HepG2 (cell line): ENCODE data around the gene PRIMA1. TPM values are rescaled to one million over a fixed set of nuclear protein-coding genes. Genes with fewer than 3 reads are reported as not detected.

ENCODE experiments used
- ATAC-seq: fragments of 200-7000 bp; cut with Tn5 transposase; 3 replicates; pipeline ENCODE4 v1.9.1; 2020; ENCODE audit warnings: mild to moderate bottlenecking, moderate library complexity
- BruUV-seq: library from RNA; stranded (reverse); fragments of 400-500 nt; replicated peaks from 2 replicates; lab custom pipeline; 2021; lab: Mats Ljungman, UMichigan
- CTCF ChIA-PET: fragments of 300-600 bp; formaldehyde crosslinking; extraction: SDS; loops from one replicate; lab custom pipeline; 2021; ENCODE audit warnings: low total read pairs, inconsistent platforms, low intra/inter-chr PET ratio; lab: Yijun Ruan, JAX
- POLR2A ChIA-PET: fragments of 350-600 bp; sonication (Branson Sonifier 250); formaldehyde crosslinking; loops from one replicate; lab custom pipeline; 2020; ENCODE audit warnings: antibody characterized with exemption, inconsistent platforms; lab: Yijun Ruan, JAX
- DNase-seq: peaks from one replicate; pipeline ENCODE4 v3.0.0-alpha.2; 2015; ENCODE audit warnings: low spot score
- FAIRE-seq: peaks from 3 replicates; lab custom pipeline; 2011; peaks lifted over from hg19 to GRCh38; lab: Jason Lieb, UNC
- H2AFZ ChIP-seq: one replicate; pipeline ENCODE4 v1.6.1; 2011; ENCODE audit warnings: low read length, inconsistent platforms
- H3K27ac ChIP-seq: fragments of 300-600 bp; 3 replicates; pipeline ENCODE4 v1.8.0; 2011; ENCODE audit warnings: mixed run types, mild to moderate bottlenecking, mixed read lengths, low read length, inconsistent platforms; ENCODE audit not compliant: insufficient read depth; ENCODE audit errors: extremely low read length
- H3K27me3 ChIP-seq, 2 experiments: fragments of 200-600 bp in 1 of 2; 2 replicates in 1 of 2; 3 replicates in 1 of 2; pipeline versions ENCODE4 v1.6.0 to v1.8.0; 2011; ENCODE audit warnings: low read length in 2 of 2, mild to moderate bottlenecking in 2 of 2, moderate library complexity in 2 of 2, inconsistent platforms in 1 of 2; ENCODE audit not compliant: insufficient read depth in 2 of 2, control insufficient read depth in 1 of 2
- H3K36me3 ChIP-seq, 2 experiments: fragments of 200-600 bp in 1 of 2; replicated peaks in 1 of 2; 2 replicates in 1 of 2; 3 replicates in 1 of 2; pipeline versions ENCODE4 v1.5.1 to v1.8.0; 2011; ENCODE audit warnings: low read length in 2 of 2, inconsistent platforms in 1 of 2; ENCODE audit not compliant: insufficient read depth in 2 of 2, control insufficient read depth in 1 of 2
- H3K4me1 ChIP-seq: 2 replicates; pipeline ENCODE4 v1.5.1; 2012; ENCODE audit warnings: low read length, inconsistent platforms; ENCODE audit not compliant: insufficient read depth
- H3K4me2 ChIP-seq: 2 replicates; pipeline ENCODE4 v1.6.0; 2011; ENCODE audit warnings: low read depth, low read length, inconsistent platforms
- H3K4me3 ChIP-seq, 3 experiments: fragments of 200-600 bp in 1 of 3; sonication (generic), shearing (Covaris generic) in 1 of 3; replicated peaks in 1 of 3; 2 replicates each; pipeline ENCODE4 v1.5.1; 2011 to 2016; ENCODE audit warnings: low read length in 3 of 3, inconsistent platforms in 2 of 3, low read depth in 2 of 3, mild to moderate bottlenecking in 2 of 3, control low read depth in 1 of 3, mixed read lengths in 1 of 3; ENCODE audit not compliant: insufficient read depth in 1 of 3
- H3K79me2 ChIP-seq: one replicate; pipeline ENCODE4 v1.6.1; 2011; ENCODE audit warnings: low read length, inconsistent platforms; ENCODE audit not compliant: insufficient read depth
- H3K9ac ChIP-seq: 2 replicates; pipeline ENCODE4 v1.6.0; 2011; ENCODE audit warnings: mild to moderate bottlenecking, low read depth, low read length, inconsistent platforms; ENCODE audit not compliant: insufficient read depth
- H3K9me3 ChIP-seq: 2 replicates; pipeline ENCODE4 v1.5.1; 2012; ENCODE audit warnings: mild to moderate bottlenecking, low read length
- H4K20me1 ChIP-seq: 2 replicates; pipeline ENCODE4 v1.6.0; 2011; ENCODE audit warnings: inconsistent platforms, mild to moderate bottlenecking, low read length, moderate library complexity; ENCODE audit not compliant: insufficient read depth
- AKNA ChIP-seq: sonication (generic); formaldehyde crosslinking; IDR thresholded peaks from 2 replicates; pipeline ENCODE4 v1.4.0; 2020; ENCODE audit warnings: missing genetic modification reagents, borderline replicate concordance
- ETV5 ChIP-seq: IDR thresholded peaks from 2 replicates; pipeline ENCODE4 v1.6.1; 2018; ENCODE audit warnings: missing biosample characterization, missing genetic modification reagents, inconsistent platforms, borderline replicate concordance
- HOMEZ ChIP-seq: IDR thresholded peaks from 2 replicates; pipeline ENCODE4 v1.6.1; 2016; ENCODE audit warnings: low read depth
- KAT2B ChIP-seq: fragments of 150-350 bp; IDR thresholded peaks from 2 replicates; pipeline ENCODE4 v1.6.1; 2014; ENCODE audit warnings: low read depth, low read length, borderline replicate concordance
- PCBP1 ChIP-seq: fragments of 200-400 bp; formaldehyde crosslinking; IDR thresholded peaks from 2 replicates; pipeline ENCODE4 v1.6.1; 2017; ENCODE audit warnings: mild to moderate bottlenecking, low read depth, low read length, borderline replicate concordance
- PHF21A ChIP-seq: sonication (generic); formaldehyde crosslinking; IDR thresholded peaks from 2 replicates; pipeline ENCODE4 v1.5.0; 2020; ENCODE audit warnings: mild to moderate bottlenecking, missing genetic modification reagents
- SKI ChIP-seq: fragments of 450-650 bp; IDR thresholded peaks from one replicate; pipeline ENCODE4 v1.6.1; 2018; ENCODE audit warnings: mild to moderate bottlenecking; ENCODE audit not compliant: partially characterized antibody
- ZBTB3 ChIP-seq: sonication (generic); formaldehyde crosslinking; IDR thresholded peaks from 2 replicates; pipeline ENCODE4 v1.4.0; 2020; ENCODE audit warnings: low read depth, mild to moderate bottlenecking, moderate library complexity, missing genetic modification reagents, borderline replicate concordance
- ZNF30 ChIP-seq: sonication (generic); formaldehyde crosslinking; IDR thresholded peaks from 2 replicates; pipeline ENCODE4 v1.5.0; 2020; ENCODE audit warnings: mild to moderate bottlenecking, missing genetic modification reagents
- ZNF468 ChIP-seq: sonication (generic); formaldehyde crosslinking; IDR thresholded peaks from 2 replicates; pipeline ENCODE4 v1.8.0; 2022; ENCODE audit warnings: mild to moderate bottlenecking, moderate library complexity, missing genetic modification reagents
- ZNF772 ChIP-seq: sonication (generic); formaldehyde crosslinking; IDR thresholded peaks from 2 replicates; pipeline ENCODE4 v1.5.0; 2020; ENCODE audit warnings: mild to moderate bottlenecking, missing genetic modification reagents
- WGBS: methylation state at CpG from one replicate; pipeline ENCODE4 v1.1.6; 2017; ENCODE audit warnings: low lambda C conversion rate; 5-methylcytosine and 5-hydroxymethylcytosine counted together
- in situ Hi-C: cut with HindIII; loops from 2 replicates; pipeline ENCODE4 v1.10.0; 2017; ENCODE audit warnings: low pct_unique_long_range_greater_than_20kb; ENCODE audit not compliant: extremely low pct_ligation_motif_present
- intact Hi-C: fragments of 100-400 bp; cut with micrococcal nuclease; formaldehyde crosslinking; loops from one replicate; pipeline ENCODE4 v1.10.0; 2022; ENCODE audit not compliant: unreplicated experiment
- polyA plus RNA-seq, 8 experiments: library from polyadenylated mRNA; depleted of rRNA in 3 of 8; stranded (reverse) in 7 of 8; unstranded in 1 of 8; fragments of >200 nt; fragmentation: Illumina TruSeq in 4 of 8; extraction: Trizol in 4 of 8; gene quantifications; 2 replicates each; pipeline versions ENCODE4 v1.2.1 to v1.2.3, GENCODE V29; 2011 to 2016; ENCODE audit warnings: low read depth in 4 of 8, missing spikeins in 1 of 8, mixed read lengths in 1 of 8; ENCODE audit not compliant: insufficient read depth in 1 of 8
- total RNA-seq, 5 experiments: library from RNA; depleted of rRNA; stranded (reverse); fragments of >200 nt; fragmentation: Illumina TruSeq; extraction: Trizol; gene quantifications; 2 replicates each; pipeline ENCODE4 v1.2.3, GENCODE V29; 2016; ENCODE audit warnings: low read depth in 1 of 5
- TF ChIP-seq, protein P1 (sequence below): sonication (generic); formaldehyde crosslinking; IDR thresholded peaks from 2 replicates; pipeline ENCODE4 v1.8.0; 2022; ENCODE audit warnings: mild to moderate bottlenecking, missing genetic modification reagents, moderate library complexity
- TF ChIP-seq, protein P2 (sequence below): sonication (generic); formaldehyde crosslinking; IDR thresholded peaks from 2 replicates; pipeline ENCODE4 v1.5.0; 2020; ENCODE audit warnings: mild to moderate bottlenecking, missing genetic modification reagents

Gene PRIMA1
- total and polyA plus RNA-seq, 2 of the 13 experiments (the other 11 are each of a cell fraction or from before 2014, with no cell fraction given): 2.4 to 3.2 TPM

DNA sequence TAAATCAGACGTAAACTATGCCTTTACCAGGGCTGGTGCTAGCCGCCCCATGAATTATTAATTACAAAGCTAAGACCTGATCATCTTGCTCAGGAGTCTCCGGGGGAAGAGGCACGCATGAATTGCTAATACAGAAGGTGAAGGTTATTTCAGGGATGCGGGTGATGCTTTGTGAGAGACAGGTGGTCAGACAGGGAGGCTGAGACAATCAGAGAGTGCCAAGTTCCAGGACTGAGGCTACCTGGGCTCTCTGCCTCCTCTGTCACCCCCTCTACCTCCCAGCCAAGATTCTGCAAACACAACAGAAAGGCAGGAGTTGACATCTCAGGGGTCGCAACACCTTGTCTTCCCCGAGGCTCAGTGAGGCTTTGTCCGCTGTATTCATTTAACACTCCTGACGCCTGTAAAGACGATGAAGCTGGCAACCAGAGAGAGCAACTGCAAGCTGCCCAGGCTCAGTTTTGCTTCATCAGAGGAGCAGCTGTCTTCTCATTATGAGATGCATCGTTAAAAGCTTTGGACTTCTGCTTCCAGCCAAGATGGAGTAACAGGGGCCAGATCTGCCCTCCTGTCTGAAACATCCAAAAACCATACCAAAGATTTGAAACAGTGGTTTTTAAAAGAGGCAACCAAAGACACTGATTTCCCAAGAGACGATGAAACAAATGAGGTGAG is 46.6 kb downstream of the PRIMA1 start:
- no peak for FAIRE-seq
- H3K79me2 ChIP-seq: no peaks in the 10 kb centered on the region
- TF ChIP-seq PCBP1 (no peak), ETV5 (CRISPR knock-in tag) (no peak), SKI (no peak), ZNF772 (CRISPR knock-in tag) (no peak), ZNF468 (CRISPR knock-in tag) (no peak), ZBTB3 (CRISPR knock-in tag) (no peak), HOMEZ (CRISPR knock-in tag) (no peak), ZNF30 (CRISPR knock-in tag) (no peak), PHF21A (no peak), AKNA (no peak), KAT2B (no peak)
- TF ChIP-seq, protein P1, sequence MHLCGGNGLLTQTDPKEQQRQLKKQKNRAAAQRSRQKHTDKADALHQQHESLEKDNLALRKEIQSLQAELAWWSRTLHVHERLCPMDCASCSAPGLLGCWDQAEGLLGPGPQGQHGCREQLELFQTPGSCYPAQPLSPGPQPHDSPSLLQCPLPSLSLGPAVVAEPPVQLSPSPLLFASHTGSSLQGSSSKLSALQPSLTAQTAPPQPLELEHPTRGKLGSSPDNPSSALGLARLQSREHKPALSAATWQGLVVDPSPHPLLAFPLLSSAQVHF: no peak
- TF ChIP-seq, protein P2, sequence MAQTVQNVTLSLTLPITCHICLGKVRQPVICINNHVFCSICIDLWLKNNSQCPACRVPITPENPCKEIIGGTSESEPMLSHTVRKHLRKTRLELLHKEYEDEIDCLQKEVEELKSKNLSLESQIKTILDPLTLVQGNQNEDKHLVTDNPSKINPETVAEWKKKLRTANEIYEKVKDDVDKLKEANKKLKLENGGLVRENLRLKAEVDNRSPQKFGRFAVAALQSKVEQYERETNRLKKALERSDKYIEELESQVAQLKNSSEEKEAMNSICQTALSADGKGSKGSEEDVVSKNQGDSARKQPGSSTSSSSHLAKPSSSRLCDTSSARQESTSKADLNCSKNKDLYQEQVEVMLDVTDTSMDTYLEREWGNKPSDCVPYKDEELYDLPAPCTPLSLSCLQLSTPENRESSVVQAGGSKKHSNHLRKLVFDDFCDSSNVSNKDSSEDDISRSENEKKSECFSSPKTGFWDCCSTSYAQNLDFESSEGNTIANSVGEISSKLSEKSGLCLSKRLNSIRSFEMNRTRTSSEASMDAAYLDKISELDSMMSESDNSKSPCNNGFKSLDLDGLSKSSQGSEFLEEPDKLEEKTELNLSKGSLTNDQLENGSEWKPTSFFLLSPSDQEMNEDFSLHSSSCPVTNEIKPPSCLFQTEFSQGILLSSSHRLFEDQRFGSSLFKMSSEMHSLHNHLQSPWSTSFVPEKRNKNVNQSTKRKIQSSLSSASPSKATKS (CRISPR knock-in tag): no peak

More for the DNA sequence above, 46.6 kb downstream of the PRIMA1 start:
- H3K36me3 ChIP-seq: no peaks in the 10 kb centered on the region
- CTCF ChIA-PET: no interaction called here
- no peaks in the 10 kb centered on the region for H4K20me1 ChIP-seq
- H3K27ac ChIP-seq: no peak overlapping the region
- ATAC-seq (no peak), DNase-seq (no peak)
- H2AFZ ChIP-seq: no peak overlapping the region
- intact Hi-C loops (no loop called here), in situ Hi-C loops (no loop called here)
- H3K4me3 ChIP-seq: no peak overlapping the region
- no peak overlapping the region for H3K9ac ChIP-seq
- POLR2A ChIA-PET: no interaction called here
- H3K4me2 ChIP-seq: no peak overlapping the region
- no peaks in the 10 kb centered on the region for H3K27me3 ChIP-seq
- 91% methylated on average over 12 of the region's 12 CpGs for WGBS
- no peaks in the 10 kb centered on the region for H3K4me1 ChIP-seq
- no TSS peak for BruUV-seq
- no peaks in the 10 kb centered on the region for H3K9me3 ChIP-seq
